Activated T-cell treated with anti-CD3 and anti-CD28 coated beads, Interleukin-2, amount 50 U/mL, for 48 hours (primary cell): Measurements from ENCODE around the gene AOAH.
"Not testable (repeated sequence)": the region's sequence is repeated elsewhere in the genome, so short reads cannot be mapped to it uniquely, and the experiment has no call there.

ENCODE experiments used
- DNase-seq, 2 experiments: peaks; one replicate each; pipeline ENCODE4 v3.0.0-alpha.2; 2020

Gene AOAH

DNA sequence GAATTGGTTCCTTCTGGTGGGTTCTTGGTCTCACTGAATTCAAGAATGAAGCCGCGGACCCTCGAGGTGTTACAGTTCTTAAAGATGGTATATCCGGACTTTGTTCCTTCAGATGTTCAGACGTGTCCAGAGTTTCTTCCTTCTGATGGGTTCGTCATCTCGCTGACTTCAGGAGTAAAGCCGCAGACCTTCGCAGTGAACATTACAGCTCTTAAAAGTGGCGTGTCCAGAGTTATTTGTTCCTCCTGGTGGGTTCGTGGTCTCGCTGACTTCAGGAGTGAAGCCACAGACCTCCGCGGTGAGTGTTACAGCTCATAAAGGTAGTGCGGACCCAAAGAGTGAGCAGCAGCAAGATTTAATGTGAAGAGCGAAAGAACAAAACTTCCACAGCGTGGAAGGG lies 220.1 kb downstream of the AOAH start:
- DNase-seq = not testable (repeated sequence)

- no peak for DNase-seq
Observed at GRCh38 chr7:36497775-36498174, 226.5 kb downstream of the AOAH start.

DNA sequence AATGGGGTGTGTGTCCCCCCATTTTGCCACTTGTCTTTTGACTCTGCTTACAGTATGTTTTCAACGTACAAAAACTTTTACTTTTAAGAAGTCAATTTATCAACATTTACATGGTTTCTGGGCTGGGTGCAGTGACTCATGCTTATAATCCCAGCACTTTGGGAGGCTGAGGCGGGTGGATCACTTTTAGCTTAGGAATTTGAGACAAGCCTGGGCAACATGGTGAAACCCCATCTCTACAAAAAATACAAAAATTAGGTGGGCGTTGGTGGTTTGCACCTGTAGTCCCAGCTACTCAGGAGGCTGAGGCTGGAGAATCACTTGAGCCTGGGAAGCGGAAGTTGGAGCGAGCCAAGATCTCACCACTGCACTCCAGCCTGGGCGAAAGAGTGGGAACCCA lies 227.1 kb downstream of the AOAH start:
- not testable (repeated sequence) for DNase-seq

GRCh38 chr7:36496576-36496975 lies 227.7 kb downstream of the AOAH start:
- DNase-seq = no peak

DNA sequence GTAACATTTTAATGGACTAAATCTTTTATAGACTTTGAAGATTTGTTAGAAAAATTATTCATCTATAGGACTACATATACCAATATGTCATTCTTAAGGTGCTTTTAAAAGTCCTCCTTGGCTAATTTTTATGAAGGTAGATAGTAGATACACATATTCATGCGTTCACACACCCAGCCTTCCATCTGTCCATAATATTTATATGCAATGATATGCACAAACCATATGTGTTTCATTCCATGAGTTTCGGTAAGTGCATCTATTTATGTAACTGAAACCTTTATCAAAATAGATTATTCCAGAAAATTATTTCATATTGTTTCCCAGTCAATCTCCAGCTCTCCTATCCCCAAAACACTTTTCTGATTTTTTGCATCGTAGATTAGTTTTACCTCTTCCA lies 233.0 kb downstream of the AOAH start:
- DNase-seq = no peak

GRCh38 chr7:36490419-36490830 lies 233.9 kb downstream of the AOAH start:
- DNase-seq = no peak

DNA sequence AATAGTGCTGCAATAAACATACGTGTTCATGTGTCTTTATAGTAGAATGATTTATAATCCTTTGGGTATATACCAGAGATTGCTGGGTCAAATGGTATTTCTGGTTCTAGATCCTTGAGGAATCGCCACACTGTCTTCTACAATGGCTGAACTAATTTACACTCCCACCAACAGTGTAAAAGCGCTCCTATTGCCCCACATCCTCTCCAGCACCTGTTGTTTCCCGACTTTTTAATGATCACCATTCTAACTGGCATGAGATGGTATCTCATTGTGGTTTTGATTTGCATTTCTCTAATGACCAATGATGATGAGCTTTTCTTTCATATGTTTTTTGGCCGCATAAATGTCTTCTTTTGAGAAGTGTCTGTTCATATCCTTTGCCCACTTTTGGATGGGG lies 235.6 kb downstream of the AOAH start:
- not testable (repeated sequence) for DNase-seq

GRCh38 chr7:36487756-36488336 lies 236.4 kb downstream of the AOAH start:
- no peak for DNase-seq

DNA sequence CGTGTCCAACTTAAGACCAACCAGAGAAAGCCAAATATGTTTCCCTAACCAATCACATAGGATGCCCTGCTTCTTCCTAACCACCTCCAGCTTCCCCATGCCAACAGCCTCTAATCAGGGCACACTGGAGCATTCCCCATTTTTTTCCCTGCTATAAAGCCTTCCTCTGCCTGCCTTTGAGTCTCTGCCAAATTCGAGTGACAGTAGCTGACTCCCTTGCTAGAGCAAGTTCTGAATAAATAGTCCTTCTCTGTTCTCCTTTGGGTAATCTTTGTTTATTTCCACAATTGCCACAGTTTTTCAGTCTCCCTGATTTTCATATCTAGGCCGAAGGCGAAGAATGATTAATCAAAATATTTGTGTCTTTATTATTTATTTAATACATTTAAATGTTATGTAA lies 238.0 kb downstream of the AOAH start:
- DNase-seq = no peak

DNA sequence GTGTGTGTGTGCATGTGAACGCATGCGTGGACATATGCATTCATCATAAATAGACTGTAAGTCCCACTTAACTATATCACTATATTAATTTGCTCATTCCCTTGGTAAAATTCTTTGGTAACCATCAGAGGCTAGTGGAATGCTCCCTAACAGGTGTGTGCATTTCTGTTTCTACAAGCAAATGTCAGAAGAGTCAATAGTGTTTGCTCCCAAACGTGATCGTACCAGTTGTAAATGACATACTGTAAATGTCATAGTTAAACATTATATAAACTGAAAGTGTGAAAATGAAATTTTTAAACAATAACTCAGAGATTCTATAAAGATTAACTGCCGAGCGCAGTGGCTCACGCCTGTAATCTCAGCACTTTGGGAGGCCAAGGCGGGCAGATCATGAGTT lies 240.0 kb downstream of the AOAH start:
- DNase-seq = no peak

DNA sequence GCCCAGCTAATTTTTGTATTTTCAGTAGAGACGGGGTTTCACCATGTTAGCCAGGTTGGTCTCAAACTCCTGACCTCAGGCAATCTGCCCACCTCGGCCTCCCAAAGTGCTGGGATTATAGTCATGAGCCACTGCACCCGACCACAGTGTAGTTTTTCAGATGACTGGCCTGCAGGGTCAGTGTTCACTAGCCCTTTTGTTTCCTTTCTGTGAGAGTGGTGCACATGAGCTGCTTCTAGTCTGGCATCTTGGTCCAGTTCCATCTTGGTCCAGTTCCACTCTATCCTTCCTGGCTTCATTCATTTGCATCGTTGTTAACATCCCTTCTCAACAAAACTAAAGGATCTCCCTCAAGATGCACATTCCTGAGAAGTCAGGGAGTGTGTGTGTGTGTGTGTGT lies 240.4 kb downstream of the AOAH start:
- not testable (repeated sequence) for DNase-seq

- no peak for DNase-seq
Observed at GRCh38 chr7:36478745-36479144, 245.5 kb downstream of the AOAH start.

DNA sequence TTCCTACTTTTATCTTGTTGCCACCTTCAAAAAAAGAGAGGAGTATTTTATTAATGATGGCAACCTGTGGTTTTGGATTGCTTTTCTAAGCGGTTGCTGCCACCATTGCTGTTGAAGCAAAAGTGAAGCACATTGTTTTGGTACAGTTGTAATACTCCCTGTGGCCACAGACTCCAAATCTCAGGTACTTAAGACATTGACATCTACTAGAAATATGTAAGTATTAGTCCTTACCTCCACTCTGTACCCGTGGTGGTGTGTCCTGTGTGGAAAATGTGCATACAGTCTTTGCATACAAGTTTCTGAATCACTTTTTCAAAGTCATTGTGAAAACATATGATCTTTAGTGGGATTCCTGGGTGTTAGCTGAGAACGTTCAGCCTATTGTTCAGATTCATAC lies 248.9 kb downstream of the AOAH start:
- DNase-seq = peak; percentile 37 to 38

DNA sequence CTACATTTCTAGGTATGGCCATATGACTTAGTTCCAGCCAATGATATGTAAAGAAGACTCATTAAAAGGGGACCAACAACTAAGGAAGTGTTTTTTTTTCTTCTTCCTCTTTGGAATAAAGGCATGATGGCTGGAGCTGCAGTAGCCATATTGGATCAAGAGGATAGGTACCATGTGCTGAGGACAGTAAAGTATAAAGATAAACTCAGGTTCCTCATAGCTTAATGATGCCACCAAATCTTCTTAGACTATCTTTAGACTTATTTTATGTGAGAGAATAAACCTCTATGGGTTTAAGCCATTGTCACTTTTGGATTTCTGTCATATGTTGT lies 249.3 kb downstream of the AOAH start:
- no peak for DNase-seq

GRCh38 chr7:36474283-36475010 lies 249.8 kb downstream of the AOAH start:
- peak; percentile 38 for DNase-seq

GRCh38 chr7:36473454-36474282 lies 250.6 kb downstream of the AOAH start:
- DNase-seq = peak; percentile 66 to 68

DNA sequence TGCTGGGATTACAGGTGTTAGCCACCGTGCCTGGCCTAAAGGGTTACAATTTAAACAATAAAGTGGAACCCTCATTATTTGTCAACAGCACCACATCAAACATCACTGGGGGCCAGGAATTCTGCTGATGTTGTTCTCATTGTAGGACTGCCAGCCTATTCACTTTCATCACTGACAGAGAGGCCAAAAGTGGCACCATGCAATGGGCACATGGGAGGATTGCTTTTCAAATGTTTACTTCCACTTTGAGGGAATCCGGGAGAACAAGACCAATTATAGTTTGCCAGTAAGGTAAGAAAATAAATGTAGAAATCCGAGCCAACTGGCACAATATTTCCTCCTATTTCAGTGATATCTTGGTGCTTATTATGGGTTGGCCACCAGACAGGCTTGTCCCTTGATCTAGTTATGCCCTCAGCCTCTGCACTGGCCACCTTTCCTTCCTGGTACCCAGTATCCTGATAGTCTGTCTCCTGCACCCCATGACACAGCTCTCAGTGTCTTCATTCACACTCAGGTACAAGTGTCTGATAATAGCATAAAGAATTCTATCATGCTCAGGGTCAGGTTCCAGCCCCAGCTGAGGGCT lies 252.1 kb downstream of the AOAH start:
- no peak for DNase-seq

- DNase-seq = no peak
Observed at GRCh38 chr7:36469236-36469635, 255.1 kb downstream of the AOAH start.

GRCh38 chr7:36468370-36469101 lies 255.8 kb downstream of the AOAH start:
- no peak for DNase-seq

- DNase-seq = not testable (repeated sequence)
Observed at GRCh38 chr7:36466001-36466400, 258.3 kb downstream of the AOAH start.

GRCh38 chr7:36464271-36464670 lies 260.0 kb downstream of the AOAH start:
- DNase-seq = no peak
